Measurements from ENCODE around the gene RPS6KB1.

The RPS6KB1 gene

GRCh38 chr17:59892251-59892923, 534 bp upstream of the RPS6KB1 start:
- Histone ChIP-seq H3K36me3 (ENCODE audit: control insufficient read depth, insufficient read depth, low read length) (no peaks in the 10 kb centered on the region), H2AFZ (peak overlapping the region; percentile 85), H3K79me2 (peaks cover 27% of the 10 kb centered on the region), H3K9me3 (ENCODE audit: control insufficient read depth, low read length) (no peaks in the 10 kb centered on the region), H3K4me1 (no peaks in the 10 kb centered on the region), H3K4me2 (ENCODE audit: low read length) (peak overlapping the region; percentile 73), H3K27ac (peak overlapping the region; percentile 79), H3K27me3 (ENCODE audit: control insufficient read depth, insufficient read depth, low read length) (no peaks in the 10 kb centered on the region), H3K9ac (no peak overlapping the region), H3K4me3 (ENCODE audit: low read depth, low read length) (peak overlapping the region; percentile 94)
- TF ChIP-seq, protein P1, sequence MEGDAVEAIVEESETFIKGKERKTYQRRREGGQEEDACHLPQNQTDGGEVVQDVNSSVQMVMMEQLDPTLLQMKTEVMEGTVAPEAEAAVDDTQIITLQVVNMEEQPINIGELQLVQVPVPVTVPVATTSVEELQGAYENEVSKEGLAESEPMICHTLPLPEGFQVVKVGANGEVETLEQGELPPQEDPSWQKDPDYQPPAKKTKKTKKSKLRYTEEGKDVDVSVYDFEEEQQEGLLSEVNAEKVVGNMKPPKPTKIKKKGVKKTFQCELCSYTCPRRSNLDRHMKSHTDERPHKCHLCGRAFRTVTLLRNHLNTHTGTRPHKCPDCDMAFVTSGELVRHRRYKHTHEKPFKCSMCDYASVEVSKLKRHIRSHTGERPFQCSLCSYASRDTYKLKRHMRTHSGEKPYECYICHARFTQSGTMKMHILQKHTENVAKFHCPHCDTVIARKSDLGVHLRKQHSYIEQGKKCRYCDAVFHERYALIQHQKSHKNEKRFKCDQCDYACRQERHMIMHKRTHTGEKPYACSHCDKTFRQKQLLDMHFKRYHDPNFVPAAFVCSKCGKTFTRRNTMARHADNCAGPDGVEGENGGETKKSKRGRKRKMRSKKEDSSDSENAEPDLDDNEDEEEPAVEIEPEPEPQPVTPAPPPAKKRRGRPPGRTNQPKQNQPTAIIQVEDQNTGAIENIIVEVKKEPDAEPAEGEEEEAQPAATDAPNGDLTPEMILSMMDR (IDR thresholded peaks at IDR 0.05) = no peak

DNA sequence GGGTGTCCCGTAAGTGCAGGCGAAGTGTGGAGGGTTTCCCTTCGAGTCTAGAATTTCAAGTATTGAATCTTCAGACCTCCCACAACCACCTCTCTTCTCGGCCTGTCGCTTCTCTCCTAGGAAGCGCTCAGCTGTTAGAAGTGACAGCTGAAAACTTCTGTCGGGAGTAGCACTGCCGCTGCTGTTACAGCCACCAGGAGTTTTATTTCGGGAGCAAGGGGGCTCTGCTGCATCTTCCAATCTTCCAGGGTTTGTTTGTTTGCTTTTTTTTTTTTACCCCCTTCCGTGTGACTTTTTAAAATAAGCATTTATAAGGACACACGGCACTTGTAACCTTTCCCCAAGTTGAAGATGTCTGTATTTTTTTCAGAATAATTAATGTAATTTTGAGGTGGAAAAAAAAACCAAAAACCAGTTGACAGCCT, 767 bp downstream of the RPS6KB1 start:
- H3K36me3 ChIP-seq (ENCODE audit: control insufficient read depth, insufficient read depth, low read length) = no peaks in the 10 kb centered on the region
- peaks cover 31% of the 10 kb centered on the region for H3K79me2 ChIP-seq
- no peaks in the 10 kb centered on the region for H3K4me1 ChIP-seq
- no peaks in the 10 kb centered on the region for H3K9me3 ChIP-seq (ENCODE audit: control insufficient read depth, low read length)
- H3K4me3 ChIP-seq (ENCODE audit: low read depth, low read length) = peak overlapping the region; percentile 94
- H3K9ac ChIP-seq = no peak overlapping the region
- TF ChIP-seq, protein P1 (IDR thresholded peaks at IDR 0.05) = no peak
- H3K27ac ChIP-seq = peak overlapping the region; percentile 79
- H3K27me3 ChIP-seq (ENCODE audit: control insufficient read depth, insufficient read depth, low read length) = no peaks in the 10 kb centered on the region
- H3K4me2 ChIP-seq (ENCODE audit: low read length) = peak overlapping the region; percentile 90
- peak overlapping the region; percentile 85 for H2AFZ ChIP-seq

GRCh38 chr17:59897090-59897489, 4.2 kb downstream of the RPS6KB1 start:
- Histone ChIP-seq H3K36me3 (ENCODE audit: control insufficient read depth, insufficient read depth, low read length) (no peaks in the 10 kb centered on the region), H3K9ac (no peak overlapping the region), H3K4me3 (ENCODE audit: low read depth, low read length) (no peak overlapping the region), H3K9me3 (ENCODE audit: control insufficient read depth, low read length) (no peaks in the 10 kb centered on the region), H3K27me3 (ENCODE audit: control insufficient read depth, insufficient read depth, low read length) (no peaks in the 10 kb centered on the region), H3K4me1 (no peaks in the 10 kb centered on the region), H2AFZ (no peak overlapping the region), H3K4me2 (ENCODE audit: low read length) (no peak overlapping the region), H3K27ac (no peak overlapping the region), H3K79me2 (peaks cover 44% of the 10 kb centered on the region)
- TF ChIP-seq, protein P1 (IDR thresholded peaks at IDR 0.05) = no peak

DNA sequence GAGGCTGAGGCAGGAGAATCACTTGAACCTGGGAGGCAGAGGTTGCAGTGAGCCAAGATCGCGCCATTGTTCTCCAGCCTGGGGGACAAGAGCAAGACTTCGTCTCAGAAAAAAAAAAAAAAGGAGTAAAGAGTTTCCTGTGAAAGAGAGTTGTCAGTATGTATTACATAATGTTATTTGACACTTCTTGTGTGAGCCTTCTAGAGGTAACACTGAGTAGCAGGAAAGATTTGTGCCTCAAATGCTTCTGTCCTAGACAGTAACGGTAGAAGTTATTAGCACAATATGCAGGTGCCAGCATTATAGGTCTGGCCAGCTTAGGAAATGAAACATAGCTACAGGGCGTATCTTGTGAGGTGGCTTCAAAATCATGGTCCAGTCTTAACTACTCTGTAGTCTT, 6.2 kb downstream of the RPS6KB1 start:
- Histone ChIP-seq H3K79me2 (peaks cover 53% of the 10 kb centered on the region), H3K9me3 (ENCODE audit: control insufficient read depth, low read length) (no peaks in the 10 kb centered on the region), H3K27me3 (ENCODE audit: control insufficient read depth, insufficient read depth, low read length) (no peaks in the 10 kb centered on the region), H3K4me2 (ENCODE audit: low read length) (no peak overlapping the region), H3K4me3 (ENCODE audit: low read depth, low read length) (no peak overlapping the region), H3K9ac (no peak overlapping the region), H3K36me3 (ENCODE audit: control insufficient read depth, insufficient read depth, low read length) (no peaks in the 10 kb centered on the region), H3K27ac (no peak overlapping the region), H2AFZ (no peak overlapping the region), H3K4me1 (no peaks in the 10 kb centered on the region)
- TF ChIP-seq, protein P1 (IDR thresholded peaks at IDR 0.05) = no peak

DNA sequence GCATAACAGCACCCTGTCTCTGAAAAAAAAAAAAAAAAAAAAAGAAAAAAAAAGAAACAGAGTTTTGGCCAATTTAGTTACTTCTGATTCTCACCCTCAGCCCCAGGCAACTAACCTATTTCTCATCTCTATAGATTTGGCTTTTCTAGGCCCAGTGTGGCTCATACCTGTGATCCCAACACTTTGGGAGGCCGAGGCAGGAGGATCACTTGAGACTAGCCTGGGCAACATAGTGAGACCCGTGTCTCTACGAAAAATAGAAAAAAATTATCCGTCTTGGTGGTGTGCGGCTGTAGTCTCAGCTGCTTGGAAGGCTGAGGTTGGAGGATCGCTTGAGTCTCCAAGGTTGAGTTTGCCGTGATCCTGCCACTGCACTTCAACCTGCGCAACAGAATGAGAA, 8.7 kb downstream of the RPS6KB1 start:
- H3K79me2 ChIP-seq = peaks cover 63% of the 10 kb centered on the region
- H3K9ac ChIP-seq = no peak overlapping the region
- H3K4me1 ChIP-seq = no peaks in the 10 kb centered on the region
- H3K27ac ChIP-seq = no peak overlapping the region
- no peak overlapping the region for H2AFZ ChIP-seq
- no peak overlapping the region for H3K4me2 ChIP-seq (ENCODE audit: low read length)
- TF ChIP-seq, protein P1 (IDR thresholded peaks at IDR 0.05) = no peak
- no peaks in the 10 kb centered on the region for H3K9me3 ChIP-seq (ENCODE audit: control insufficient read depth, low read length)
- H3K36me3 ChIP-seq (ENCODE audit: control insufficient read depth, insufficient read depth, low read length) = no peaks in the 10 kb centered on the region
- H3K4me3 ChIP-seq (ENCODE audit: low read depth, low read length) = no peak overlapping the region
- no peaks in the 10 kb centered on the region for H3K27me3 ChIP-seq (ENCODE audit: control insufficient read depth, insufficient read depth, low read length)
